ENCODE measurements around the gene RAVER2.
A peak's percentile ranks its signal among the peaks of the same experiment; 100 is the strongest.
"Not testable (repeated sequence)": the region's sequence is repeated elsewhere in the genome, so short reads cannot be mapped to it uniquely, and the experiment has no call there.

RAVER2 gene

GRCh38 chr1:64801851-64802523 lies 57.1 kb downstream of the RAVER2 start:
- DNase-seq (ENCODE audit: low read depth in 1 of 2, low spot score in 1 of 2), result no peak

GRCh38 chr1:64809309-64809708 lies 64.4 kb downstream of the RAVER2 start:
- no peak for DNase-seq (ENCODE audit: low read depth in 1 of 2, low spot score in 1 of 2)

- DNase-seq (ENCODE audit: low read depth in 1 of 2, low spot score in 1 of 2), result no peak
Observed at GRCh38 chr1:64810001-64810400, 65.1 kb downstream of the RAVER2 start.

- no peak for DNase-seq (ENCODE audit: low read depth in 1 of 2, low spot score in 1 of 2)
Observed at GRCh38 chr1:64811131-64811530, 66.3 kb downstream of the RAVER2 start.

- DNase-seq (ENCODE audit: low read depth in 1 of 2, low spot score in 1 of 2), result no peak
Observed at GRCh38 chr1:64814427-64814826, 69.6 kb downstream of the RAVER2 start.

GRCh38 chr1:64817364-64817763 lies 72.5 kb downstream of the RAVER2 start:
- DNase-seq (ENCODE audit: low read depth in 1 of 2, low spot score in 1 of 2), result not testable (repeated sequence)

- DNase-seq (ENCODE audit: low read depth in 1 of 2, low spot score in 1 of 2), result not testable (repeated sequence)
Observed at GRCh38 chr1:64820572-64820971, 75.7 kb downstream of the RAVER2 start.

- no peak for DNase-seq (ENCODE audit: low read depth in 1 of 2, low spot score in 1 of 2)
Observed at GRCh38 chr1:64822621-64823020, 77.7 kb downstream of the RAVER2 start.

GRCh38 chr1:64823691-64824476 lies 79.0 kb downstream of the RAVER2 start:
- peak; percentile 21 to 63 for DNase-seq (ENCODE audit: low read depth in 1 of 2, low spot score in 1 of 2)

- no peak for DNase-seq (ENCODE audit: low read depth in 1 of 2, low spot score in 1 of 2)
Observed at GRCh38 chr1:64826991-64827390, 82.1 kb downstream of the RAVER2 start.

GRCh38 chr1:64828829-64829228 lies 84.0 kb downstream of the RAVER2 start:
- DNase-seq (ENCODE audit: low read depth in 1 of 2, low spot score in 1 of 2), result no peak

GRCh38 chr1:64829411-64830029 lies 84.6 kb downstream of the RAVER2 start:
- DNase-seq (ENCODE audit: low read depth in 1 of 2, low spot score in 1 of 2), result no peak

- no peak for DNase-seq (ENCODE audit: low read depth in 1 of 2, low spot score in 1 of 2)
Observed at GRCh38 chr1:64830030-64830651, 85.3 kb downstream of the RAVER2 start.

- no peak for DNase-seq (ENCODE audit: low read depth in 1 of 2, low spot score in 1 of 2)
Observed at GRCh38 chr1:64834734-64835133, 89.9 kb downstream of the RAVER2 start.

- DNase-seq (ENCODE audit: low read depth in 1 of 2, low spot score in 1 of 2), result no peak
Observed at GRCh38 chr1:64836802-64837201, 91.9 kb downstream of the RAVER2 start.

- no peak for DNase-seq (ENCODE audit: low read depth in 1 of 2, low spot score in 1 of 2)
Observed at GRCh38 chr1:64838486-64838885, 93.6 kb downstream of the RAVER2 start.

- no peak for DNase-seq (ENCODE audit: low read depth in 1 of 2, low spot score in 1 of 2)
Observed at GRCh38 chr1:64839261-64839660, 94.4 kb downstream of the RAVER2 start.

- no peak for DNase-seq (ENCODE audit: low read depth in 1 of 2, low spot score in 1 of 2)
Observed at GRCh38 chr1:64839732-64840405, 95.0 kb downstream of the RAVER2 start.

- no peak for DNase-seq (ENCODE audit: low read depth in 1 of 2, low spot score in 1 of 2)
Observed at GRCh38 chr1:64841330-64842065, 96.6 kb downstream of the RAVER2 start.

GRCh38 chr1:64842224-64842623 lies 97.3 kb downstream of the RAVER2 start:
- DNase-seq (ENCODE audit: low read depth in 1 of 2, low spot score in 1 of 2), result no peak
